OCI-M2 (cell line): Measurements from ENCODE around the gene TENM3.

Experiments used
- DNase-seq: peaks from one replicate; lab custom pipeline; 2025; ENCODE audit not compliant: unreplicated experiment; lab: John Stamatoyannopoulos, UW

TENM3 gene

GRCh38 chr4:182715548-182715947, 472.3 kb downstream of the TENM3 start:
- DNase-seq, result no peak

GRCh38 chr4:182716192-182716591, 473.0 kb downstream of the TENM3 start:
- DNase-seq, result no peak

- DNase-seq, result no peak
Observed at GRCh38 chr4:182717788-182718583, 474.8 kb downstream of the TENM3 start.

- DNase-seq, result no peak
Observed at GRCh38 chr4:182724414-182724813, 481.2 kb downstream of the TENM3 start.

- no peak for DNase-seq
Observed at GRCh38 chr4:182729516-182729915, 486.3 kb downstream of the TENM3 start.

GRCh38 chr4:182730791-182731190, 487.6 kb downstream of the TENM3 start:
- DNase-seq, result no peak

- no peak for DNase-seq
Observed at GRCh38 chr4:182736207-182736606, 493.0 kb downstream of the TENM3 start.

GRCh38 chr4:182738283-182739047, 495.3 kb downstream of the TENM3 start:
- no peak for DNase-seq

- no peak for DNase-seq
Observed at GRCh38 chr4:182740256-182740655, 497.1 kb downstream of the TENM3 start.

- DNase-seq, result no peak
Observed at GRCh38 chr4:182741054-182741453, 497.9 kb downstream of the TENM3 start.

- no peak for DNase-seq
Observed at GRCh38 chr4:182741914-182742313, 498.7 kb downstream of the TENM3 start.

- DNase-seq, result no peak
Observed at GRCh38 chr4:182743815-182744214, 500.6 kb downstream of the TENM3 start.

- DNase-seq, result no peak
Observed at GRCh38 chr4:182745237-182745636, 502.0 kb downstream of the TENM3 start.

- no peak for DNase-seq
Observed at GRCh38 chr4:182746876-182747275, 503.7 kb downstream of the TENM3 start.

GRCh38 chr4:182748283-182748682, 505.1 kb downstream of the TENM3 start:
- no peak for DNase-seq

GRCh38 chr4:182748949-182749348, 505.7 kb downstream of the TENM3 start:
- no peak for DNase-seq

GRCh38 chr4:182749667-182750167, 506.5 kb downstream of the TENM3 start:
- DNase-seq, result no peak

- no peak for DNase-seq
Observed at GRCh38 chr4:182752158-182752910, 509.1 kb downstream of the TENM3 start.

GRCh38 chr4:182754895-182755294, 511.7 kb downstream of the TENM3 start:
- no peak for DNase-seq

GRCh38 chr4:182756161-182756690, 513.0 kb downstream of the TENM3 start:
- no peak for DNase-seq

GRCh38 chr4:182758273-182758672, 515.1 kb downstream of the TENM3 start:
- DNase-seq, result no peak
